Stimulated activated CD8-positive, alpha-beta memory T cell treated with anti-CD3 and anti-CD28 coated beads, Interleukin-12 subunit alpha, Interleukin-12 subunit beta, amount 100 ng/mL, for 24 hours (primary cell): ENCODE measurements around the gene RFXANK.
"Not testable (repeated sequence)": the region's sequence is repeated elsewhere in the genome, so short reads cannot be mapped to it uniquely, and the experiment has no call there.

Experiments used
- DNase-seq: peaks from one replicate; pipeline ENCODE4 v3.0.0-alpha.2; 2020; ENCODE audit errors: extremely low read depth

Gene RFXANK

DNA sequence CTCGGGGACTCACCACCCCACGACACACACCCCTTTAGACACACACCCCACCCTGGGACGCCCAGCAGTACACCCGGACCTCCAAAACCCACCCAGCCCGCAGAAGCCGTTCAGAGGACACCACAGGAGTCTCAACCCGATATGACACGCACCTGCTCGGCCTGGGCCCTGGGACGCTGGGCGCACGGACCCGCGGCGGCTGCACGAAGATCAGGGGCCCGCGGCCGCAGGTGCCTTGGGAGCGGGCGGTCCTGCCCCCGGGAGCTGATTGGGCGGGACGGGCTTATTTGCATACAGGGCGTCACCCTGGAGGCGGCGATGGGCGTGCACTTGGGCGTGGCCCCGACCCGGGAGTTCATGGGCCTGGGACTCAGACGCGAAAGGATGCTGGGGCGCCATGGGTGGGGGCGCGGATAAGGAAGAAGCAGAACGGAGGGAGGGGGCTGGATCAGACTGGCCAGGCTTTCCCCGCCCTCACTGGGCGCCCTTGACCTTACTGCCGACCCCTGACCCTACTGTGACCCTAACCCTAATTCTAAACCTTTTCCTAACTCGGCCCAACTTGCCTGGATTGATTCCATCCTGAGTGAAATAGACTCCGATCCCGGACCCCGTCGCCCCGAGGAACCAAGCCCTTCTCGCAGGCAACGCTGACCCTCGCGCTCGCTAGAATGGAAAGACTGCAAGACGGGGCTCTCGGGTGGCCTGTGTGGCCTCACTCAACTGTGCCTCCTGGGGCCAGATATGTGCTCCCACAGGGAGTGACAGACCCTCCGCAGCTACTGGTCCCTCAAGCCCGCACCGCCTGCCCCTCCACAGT, 21.8 kb upstream of the RFXANK start, which contains the start of gene MEF2B:
TSS of gene MEF2B (minus strand) at position 211 of the 820 bp plus-strand sequence. CDS start 19,528 bp downstream, outside the sequence.
- DNase-seq: peak; percentile 51

DNA sequence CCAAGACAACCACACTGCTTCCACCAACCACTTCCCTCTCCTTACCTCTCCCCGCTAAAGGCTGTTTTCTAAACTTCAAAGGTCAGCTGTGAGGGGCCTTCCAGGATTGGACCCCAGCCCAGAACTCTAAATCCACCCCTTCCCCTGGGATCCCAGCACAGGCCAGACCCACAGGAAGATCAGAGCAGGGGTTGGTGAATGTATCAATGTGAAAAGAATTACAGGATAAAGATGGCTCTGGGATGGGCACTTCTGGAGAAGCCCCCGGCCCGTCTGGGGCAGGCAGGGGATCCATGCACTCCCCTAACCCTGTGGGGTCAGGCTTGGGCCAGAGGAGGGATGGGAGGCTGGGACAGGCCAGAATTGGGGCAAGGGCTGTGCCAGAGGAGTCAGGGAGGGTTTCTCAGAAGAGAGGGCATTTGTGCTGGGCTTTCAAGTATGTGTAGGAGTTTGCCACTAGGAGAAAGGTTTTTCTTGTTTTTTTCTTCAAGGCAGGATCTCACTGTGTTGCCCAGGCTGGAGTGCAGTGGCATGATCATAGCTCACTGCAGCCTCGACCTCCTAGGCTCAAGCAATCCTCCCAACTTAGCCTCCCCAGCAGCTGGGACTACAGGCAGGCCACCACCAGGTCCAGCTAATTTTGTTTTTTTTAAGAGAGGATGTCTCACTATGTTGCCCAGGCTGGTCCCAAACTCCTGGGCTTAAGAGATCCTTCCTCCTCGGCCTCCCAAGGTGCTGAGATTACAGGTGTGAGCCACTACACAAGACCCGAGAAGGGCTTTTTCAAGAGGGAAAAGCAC, 21.0 kb upstream of the RFXANK start:
- DNase-seq: no peak

DNA sequence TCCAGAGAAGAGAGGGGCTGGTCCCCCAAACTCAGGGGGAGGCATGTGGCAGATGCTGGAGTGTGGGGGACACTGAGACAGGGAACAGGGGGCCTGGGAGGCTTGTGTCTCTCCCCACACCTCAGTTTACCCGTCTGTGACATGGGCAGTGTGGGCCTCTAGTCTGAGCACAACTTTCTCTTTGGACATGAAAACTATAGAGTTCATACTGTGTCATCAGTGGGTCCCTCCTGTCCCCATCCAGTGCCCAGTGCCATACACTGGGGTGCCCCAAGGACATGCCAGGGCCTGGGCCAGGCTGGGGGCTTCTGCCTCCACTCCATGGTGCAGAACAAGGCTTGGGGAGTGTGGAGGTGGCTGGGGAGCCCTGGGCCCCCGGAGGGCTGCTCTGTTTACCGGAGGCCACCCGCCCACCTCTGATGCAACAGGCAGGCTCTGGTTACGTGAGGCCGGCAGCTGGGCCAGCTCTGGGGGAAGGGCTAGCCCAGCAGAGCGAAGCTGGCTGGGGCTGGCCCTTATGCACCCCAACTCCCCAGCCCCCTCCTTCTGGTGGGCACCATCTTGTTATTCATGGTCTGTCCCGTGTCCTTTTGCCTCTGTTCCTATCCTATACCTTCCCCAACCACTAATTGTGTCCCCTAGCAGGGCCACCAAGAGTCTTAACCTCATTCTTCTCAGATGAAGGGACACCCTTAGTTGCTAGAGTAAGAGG, 20.1 kb upstream of the RFXANK start:
- DNase-seq: no peak

DNA sequence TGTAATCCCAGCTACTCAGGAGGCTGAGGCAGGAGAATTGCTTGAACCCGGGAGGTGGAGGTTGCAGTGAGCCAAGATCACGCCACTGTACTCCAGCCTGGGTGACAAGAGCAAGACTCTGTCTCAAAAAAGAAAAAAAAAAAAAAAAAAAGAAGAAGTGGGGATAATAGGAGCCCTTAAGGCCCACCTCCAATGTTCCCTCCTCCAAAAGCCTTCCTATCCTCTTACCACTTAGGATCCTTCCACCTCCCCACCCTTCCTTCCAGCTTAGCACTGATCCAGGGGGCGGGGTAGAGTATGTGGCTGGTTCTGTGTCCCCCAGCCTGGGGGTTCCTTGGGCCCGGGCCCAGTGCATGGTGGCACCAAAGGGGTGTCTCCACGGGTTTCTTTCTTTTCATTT, 18.8 kb upstream of the RFXANK start:
- DNase-seq: not testable (repeated sequence)

DNA sequence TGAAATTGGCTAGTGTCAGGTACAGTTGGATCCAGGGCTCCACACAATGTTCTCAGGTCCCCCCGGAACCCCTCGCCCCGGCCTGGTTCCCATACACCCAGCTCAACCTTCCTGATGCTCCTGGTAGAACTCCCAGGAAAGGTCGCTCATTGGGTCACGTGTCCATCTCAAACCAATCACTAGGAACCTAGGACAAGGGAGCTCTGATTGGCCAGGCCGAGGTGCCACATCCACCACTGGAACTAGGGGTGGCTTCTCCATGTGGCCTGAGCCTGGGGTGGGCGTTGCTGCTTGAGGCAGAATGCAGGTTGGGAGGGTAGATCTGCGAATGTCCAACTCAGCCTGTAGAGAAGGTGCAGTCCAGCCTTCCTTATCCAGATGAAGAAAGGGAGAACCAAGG, 15.1 kb upstream of the RFXANK start:
- no peak for DNase-seq

DNA sequence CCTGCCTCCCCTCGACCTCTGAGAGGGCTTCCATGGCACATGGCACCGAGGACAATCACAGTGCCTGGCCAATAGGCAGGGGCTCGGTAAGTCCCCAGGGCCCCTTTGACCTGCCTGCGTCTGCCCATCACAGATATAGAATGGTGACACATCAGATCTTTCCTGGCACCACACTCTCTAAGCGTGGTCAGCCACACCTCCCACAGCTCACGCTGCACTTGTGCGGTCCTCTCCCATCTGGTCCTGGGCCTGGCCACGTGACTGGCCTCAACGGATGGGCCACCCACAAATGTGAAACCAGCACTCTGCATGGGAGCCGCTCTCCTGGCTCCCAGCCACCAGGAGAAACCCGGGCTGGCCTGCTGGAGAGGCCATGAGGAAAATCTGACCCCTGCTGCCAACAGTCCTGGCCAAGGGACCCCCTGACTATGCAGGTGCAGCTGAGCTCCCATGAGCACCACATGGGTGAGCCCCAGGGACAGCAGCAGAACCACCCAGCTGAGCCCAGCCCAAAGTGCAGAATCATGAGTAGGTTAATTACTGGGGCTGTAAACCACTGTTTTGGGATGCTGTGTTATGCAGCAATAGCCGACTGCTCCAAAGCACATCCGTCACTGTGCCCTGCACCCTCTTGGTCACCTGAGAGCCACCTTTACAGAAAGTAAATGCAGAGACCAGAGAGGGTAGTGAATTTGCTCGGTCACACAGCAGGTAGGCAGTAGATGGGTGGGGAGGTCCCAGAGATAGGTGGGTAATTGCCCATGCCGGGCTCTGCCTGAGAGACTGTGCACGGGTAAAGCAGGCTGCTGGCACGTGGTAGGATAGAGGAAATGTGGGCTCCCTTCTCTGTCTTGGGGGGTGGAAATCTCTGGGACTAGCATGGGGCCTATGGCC, 12.3 kb upstream of the RFXANK start:
- DNase-seq: no peak

GRCh38 chr19:19181488-19181998, 10.5 kb upstream of the RFXANK start:
- DNase-seq: no peak

GRCh38 chr19:19185853-19186740, 6.0 kb upstream of the RFXANK start:
- DNase-seq: no peak

GRCh38 chr19:19186742-19187141, 5.3 kb upstream of the RFXANK start:
- DNase-seq: no peak

DNA sequence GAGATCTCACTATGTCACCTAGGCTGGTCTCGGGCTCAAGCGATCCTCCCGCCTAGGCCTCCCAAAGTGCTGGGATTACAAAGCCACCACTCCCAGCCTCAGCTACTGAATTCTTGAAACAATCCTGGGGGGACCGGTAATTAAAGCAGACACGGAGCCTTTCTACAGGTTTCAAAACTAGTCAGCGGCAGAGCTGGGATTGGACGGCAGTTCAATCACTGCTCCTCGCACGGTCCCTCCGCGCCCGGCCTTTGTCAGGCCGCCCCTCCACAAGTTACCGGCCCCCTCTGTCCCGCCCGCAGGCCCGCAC, 335 bp upstream of the RFXANK start:
- DNase-seq: no peak

GRCh38 chr19:19192910-19193423, 909 bp downstream of the RFXANK start:
- DNase-seq: no peak

GRCh38 chr19:19193926-19194325, 1.9 kb downstream of the RFXANK start:
- DNase-seq: no peak

DNA sequence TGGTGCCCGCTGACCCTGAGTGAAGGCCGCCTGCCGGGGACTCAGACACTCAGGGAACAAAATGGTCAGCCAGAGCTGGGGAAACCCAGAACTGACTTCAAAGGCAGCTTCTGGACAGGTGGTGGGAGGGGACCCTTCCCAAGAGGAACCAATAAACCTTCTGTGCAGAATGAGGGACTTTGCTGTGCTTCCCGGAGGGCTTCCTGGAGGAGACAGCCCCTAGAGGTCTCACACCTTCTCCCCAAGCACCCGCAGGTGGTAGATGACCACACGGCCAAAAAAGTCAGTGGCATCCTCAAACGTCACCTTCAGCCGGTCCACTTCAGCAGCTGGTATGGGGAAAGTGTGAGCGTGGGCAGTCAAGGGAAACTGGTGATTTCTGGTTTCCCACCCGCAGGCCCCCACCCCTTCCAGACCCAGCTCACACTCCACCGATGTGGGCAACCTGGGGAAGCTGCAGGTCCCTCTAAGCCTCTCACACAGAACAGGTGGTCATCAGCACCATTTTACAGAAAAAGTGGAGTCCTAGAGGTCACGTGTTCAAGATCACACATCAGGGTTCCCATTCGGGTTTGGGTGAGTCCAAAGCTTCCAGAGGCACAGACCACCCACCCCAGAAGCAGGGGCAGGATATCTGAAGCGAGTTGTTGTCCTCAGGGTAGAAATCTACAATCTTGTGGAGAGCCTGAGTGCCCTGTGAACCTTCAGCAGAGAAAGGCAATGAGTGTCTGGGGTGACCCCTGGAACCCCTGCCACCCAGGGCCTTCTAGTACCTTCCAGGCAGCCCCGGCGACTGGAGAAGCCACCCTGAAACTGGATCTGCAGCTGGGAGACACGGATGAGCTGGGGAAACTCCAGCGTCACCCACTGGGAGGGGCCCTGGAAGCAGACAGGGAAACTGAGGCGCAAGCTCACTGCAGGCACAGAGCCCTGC, 9.9 kb downstream of the RFXANK start:
- DNase-seq: no peak

DNA sequence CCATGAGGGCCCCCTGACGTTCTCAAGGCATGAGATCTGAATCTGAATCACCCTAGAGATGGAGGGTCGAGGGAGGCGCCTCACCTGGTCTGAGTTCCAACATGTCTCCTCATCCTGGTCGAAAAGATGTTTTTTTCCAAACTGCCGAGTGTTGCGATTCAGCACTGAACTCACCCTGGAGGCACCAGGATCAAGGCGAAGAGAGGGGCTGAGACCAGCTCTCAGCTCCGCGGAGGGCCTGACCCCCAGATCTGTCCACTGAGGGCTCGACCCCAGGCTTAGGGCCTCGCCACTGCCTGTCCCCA, 10.6 kb downstream of the RFXANK start:
- no peak for DNase-seq

GRCh38 chr19:19203012-19203856, 11.2 kb downstream of the RFXANK start, which contains the start of gene NR2C2AP:
NR2C2AP (minus strand) TSS chr19:19203414; CDS start chr19:19203060, 354 bp downstream.
- DNase-seq: peak; percentile 83

GRCh38 chr19:19204181-19204580, 12.1 kb downstream of the RFXANK start:
- no peak for DNase-seq

GRCh38 chr19:19205416-19206410, 13.7 kb downstream of the RFXANK start:
- DNase-seq: no peak
